Activated T-cell treated with anti-CD3 and anti-CD28 coated beads for 48 hours (primary cell): Measurements from ENCODE around the gene CENPF.
"Not testable (repeated sequence)": the region's sequence is repeated elsewhere in the genome, so short reads cannot be mapped to it uniquely, and the experiment has no call there.

Experiments used
- DNase-seq: peaks from one replicate; pipeline ENCODE4 v3.0.0-alpha.2; 2020; ENCODE audit warnings: low read depth

CENPF gene

GRCh38 chr1:214584805-214585766, 17.9 kb upstream of the CENPF start:
- DNase-seq = no peak

GRCh38 chr1:214586621-214587020, 16.4 kb upstream of the CENPF start:
- DNase-seq = no peak

- DNase-seq = no peak
Measured at GRCh38 chr1:214587165-214587564, 15.8 kb upstream of the CENPF start.

- no peak for DNase-seq
Measured at GRCh38 chr1:214588963-214589597, 13.9 kb upstream of the CENPF start.

GRCh38 chr1:214590696-214591095, 12.3 kb upstream of the CENPF start:
- DNase-seq = no peak

- not testable (repeated sequence) for DNase-seq
Measured at GRCh38 chr1:214591918-214592317, 11.1 kb upstream of the CENPF start.

- DNase-seq = no peak
Measured at GRCh38 chr1:214593158-214593557, 9.8 kb upstream of the CENPF start.

- DNase-seq = no peak
Measured at GRCh38 chr1:214603819-214604252, 841 bp downstream of the CENPF start.

GRCh38 chr1:214604523-214604922, 1.5 kb downstream of the CENPF start:
- DNase-seq = no peak

- DNase-seq = not testable (repeated sequence)
Measured at GRCh38 chr1:214605484-214605883, 2.5 kb downstream of the CENPF start.

- DNase-seq = not testable (repeated sequence)
Measured at GRCh38 chr1:214605933-214606925, 3.2 kb downstream of the CENPF start.

GRCh38 chr1:214607492-214608215, 4.7 kb downstream of the CENPF start:
- DNase-seq = not testable (repeated sequence)

- not testable (repeated sequence) for DNase-seq
Measured at GRCh38 chr1:214608216-214608783, 5.3 kb downstream of the CENPF start.

GRCh38 chr1:214608817-214609216, 5.8 kb downstream of the CENPF start:
- not testable (repeated sequence) for DNase-seq

- no peak for DNase-seq
Measured at GRCh38 chr1:214609692-214610091, 6.7 kb downstream of the CENPF start.

- not testable (repeated sequence) for DNase-seq
Measured at GRCh38 chr1:214610136-214610535, 7.1 kb downstream of the CENPF start.

- no peak for DNase-seq
Measured at GRCh38 chr1:214615109-214615508, 12.1 kb downstream of the CENPF start.

- no peak for DNase-seq
Measured at GRCh38 chr1:214615871-214616270, 12.9 kb downstream of the CENPF start.

- no peak for DNase-seq
Measured at GRCh38 chr1:214617246-214617645, 14.3 kb downstream of the CENPF start.

- no peak for DNase-seq
Measured at GRCh38 chr1:214617843-214618242, 14.8 kb downstream of the CENPF start.

- DNase-seq = no peak
Measured at GRCh38 chr1:214621236-214621635, 18.2 kb downstream of the CENPF start.
